IMR-90 (cell line): ENCODE data around the gene DBNDD1. TPM values are rescaled to one million over a fixed set of nuclear protein-coding genes. Genes with fewer than 3 reads are reported as not detected.

Source experiments
- ATAC-seq: fragments of 200-7000 bp; cut with Tn5 transposase; 2 replicates; pipeline ENCODE4 v1.9.1; 2020; ENCODE audit warnings: low read depth, mild to moderate bottlenecking, moderate library complexity
- BruUV-seq: library from RNA; stranded (reverse); fragments of 400-500 nt; replicated peaks from 2 replicates; lab custom pipeline; 2021; lab: Mats Ljungman, UMichigan
- CTCF ChIA-PET: fragments of 300-600 bp; formaldehyde crosslinking; extraction: SDS; loops from one replicate; lab custom pipeline; 2021; ENCODE audit warnings: antibody characterized with exemption; lab: Yijun Ruan, JAX
- POLR2A ChIA-PET: fragments of 300-600 bp; sonication (Branson Sonifier 250); formaldehyde crosslinking; loops from one replicate; lab custom pipeline; 2022; ENCODE audit warnings: antibody characterized with exemption; ENCODE audit not compliant: unreplicated experiment; lab: Charles Lee
- DNase-seq: peaks from one replicate; pipeline ENCODE4 v3.0.0; 2013
- H2AFZ ChIP-seq: replicated peaks from 2 replicates; pipeline ENCODE3; 2013; ENCODE audit warnings: low read length, mild to moderate bottlenecking; ENCODE audit not compliant: poor library complexity
- H2AK5ac ChIP-seq: 2 replicates; pipeline ENCODE4 v1.6.1; 2013; ENCODE audit warnings: low read depth, low read length, inconsistent platforms
- H2AK9ac ChIP-seq: replicated peaks from 2 replicates; pipeline ENCODE3; 2013; ENCODE audit warnings: mild to moderate bottlenecking, low read depth, low read length, moderate library complexity; ENCODE audit not compliant: poor library complexity
- H2BK120ac ChIP-seq: 2 replicates; pipeline ENCODE4 v1.6.1; 2013; ENCODE audit warnings: low read depth, low read length, inconsistent platforms
- H2BK15ac ChIP-seq: 3 replicates; pipeline ENCODE4 v1.6.1; 2013; ENCODE audit warnings: low read depth, low read length, inconsistent platforms
- H2BK20ac ChIP-seq: 2 replicates; pipeline ENCODE4 v1.6.1; 2013; ENCODE audit warnings: low read depth, mild to moderate bottlenecking, inconsistent platforms, low read length, moderate library complexity
- H2BK5ac ChIP-seq: 2 replicates; pipeline ENCODE4 v1.6.1; 2013; ENCODE audit warnings: mild to moderate bottlenecking, low read depth, low read length, inconsistent platforms; ENCODE audit not compliant: poor library complexity, severe bottlenecking
- H3K14ac ChIP-seq: replicated peaks from 2 replicates; pipeline ENCODE4 v1.6.1; 2013; ENCODE audit warnings: low read depth, low read length, inconsistent platforms
- H3K18ac ChIP-seq: 2 replicates; pipeline ENCODE4 v1.6.1; 2013; ENCODE audit warnings: low read depth, low read length, control low read depth
- H3K23ac ChIP-seq: 2 replicates; pipeline ENCODE4 v1.6.1; 2013; ENCODE audit warnings: low read depth, low read length, inconsistent platforms
- H3K27ac ChIP-seq: 2 replicates; pipeline ENCODE4 v1.5.1; 2013; ENCODE audit warnings: mild to moderate bottlenecking, control low read depth, low read length; ENCODE audit not compliant: insufficient read depth
- H3K27me3 ChIP-seq: 2 replicates; pipeline ENCODE4 v1.6.1; 2013; ENCODE audit warnings: low read length; ENCODE audit not compliant: control insufficient read depth, insufficient read depth
- H3K36me3 ChIP-seq: 2 replicates; pipeline ENCODE4 v1.6.1; 2013; ENCODE audit warnings: low read length, mixed read lengths; ENCODE audit not compliant: control insufficient read depth, insufficient read depth
- H3K4ac ChIP-seq: 2 replicates; pipeline ENCODE4 v1.6.1; 2013; ENCODE audit warnings: low read depth, low read length, inconsistent platforms
- H3K4me1 ChIP-seq: 2 replicates; pipeline ENCODE4 v1.6.1; 2013; ENCODE audit warnings: low read length, mixed read lengths; ENCODE audit not compliant: control insufficient read depth, insufficient read depth
- H3K4me2 ChIP-seq: 2 replicates; pipeline ENCODE4 v1.6.1; 2013; ENCODE audit warnings: low read depth, mild to moderate bottlenecking, control low read depth, low read length, moderate library complexity
- H3K4me3 ChIP-seq: 2 replicates; pipeline ENCODE4 v1.5.1; 2013; ENCODE audit warnings: low read depth, mild to moderate bottlenecking, control low read depth, low read length, moderate library complexity; ENCODE audit not compliant: insufficient read depth
- H3K56ac ChIP-seq: 2 replicates; pipeline ENCODE4 v1.6.1; 2013; ENCODE audit warnings: low read length, inconsistent platforms; ENCODE audit not compliant: insufficient read depth; ENCODE audit errors: extremely low read depth
- H3K79me1 ChIP-seq, 2 experiments: 2 replicates each; pipeline ENCODE4 v1.6.1; 2013; ENCODE audit warnings: low read length in 2 of 2, inconsistent platforms in 1 of 2, low read depth in 1 of 2
- H3K9ac ChIP-seq: 2 replicates; pipeline ENCODE4 v1.6.1; 2013; ENCODE audit warnings: low read depth, low read length, control low read depth
- H3K9me1 ChIP-seq: 2 replicates; pipeline ENCODE4 v1.6.1; 2013; ENCODE audit warnings: low read length, inconsistent platforms; ENCODE audit not compliant: insufficient read depth
- H3K9me3 ChIP-seq: 2 replicates; pipeline ENCODE4 v1.6.1; 2013; ENCODE audit warnings: low read length; ENCODE audit not compliant: control insufficient read depth, insufficient read depth
- H4K20me1 ChIP-seq: 2 replicates; pipeline ENCODE4 v1.6.1; 2013; ENCODE audit warnings: low read length, inconsistent platforms; ENCODE audit not compliant: insufficient read depth
- H4K5ac ChIP-seq: 2 replicates; pipeline ENCODE4 v1.6.1; 2013; ENCODE audit warnings: mild to moderate bottlenecking, low read depth, low read length, control low read depth
- H4K8ac ChIP-seq, 2 experiments: 2 replicates each; pipeline ENCODE4 v1.6.1; 2013; ENCODE audit warnings: low read depth in 2 of 2, low read length in 2 of 2, control low read depth in 1 of 2, inconsistent platforms in 1 of 2
- H4K91ac ChIP-seq: 2 replicates; pipeline ENCODE4 v1.6.1; 2013; ENCODE audit warnings: low read depth, low read length, inconsistent platforms; ENCODE audit not compliant: insufficient read depth
- CEBPB ChIP-seq: IDR thresholded peaks from 2 replicates; pipeline ENCODE4 v1.6.1; 2012; ENCODE audit warnings: low read depth, low read length, improper control_type of control experiment
- CHD1 ChIP-seq: IDR thresholded peaks from 2 replicates; pipeline ENCODE4 v1.6.1; 2012; ENCODE audit warnings: low read depth, low read length, improper control_type of control experiment
- MXI1 ChIP-seq: IDR thresholded peaks from 2 replicates; pipeline ENCODE4 v1.6.1; 2012; ENCODE audit warnings: low read depth, mild to moderate bottlenecking, low read length, moderate library complexity, borderline replicate concordance
- POLR2A ChIP-seq: IDR thresholded peaks from 2 replicates; pipeline ENCODE4 v1.6.1; 2012; ENCODE audit warnings: mild to moderate bottlenecking, low read depth, low read length
- WGBS, 2 experiments: methylation state at CpG; one replicate each; pipeline versions ENCODE4 v1.1.5 to v1.1.7; 2013; ENCODE audit warnings: missing lambda C conversion rate in 2 of 2; ENCODE audit not compliant: insufficient read length in 1 of 2; ENCODE audit errors: extremely low coverage in 2 of 2; 5-methylcytosine and 5-hydroxymethylcytosine counted together
- dilution Hi-C: fragments of 300-500 bp; cut with HindIII; formaldehyde crosslinking; loops from one replicate; pipeline ENCODE4 v1.14.3; 2018; ENCODE audit warnings: low sequenced_read_pairs; ENCODE audit not compliant: unreplicated experiment
- in situ Hi-C: fragments of 300-500 bp; cut with MboI; formaldehyde crosslinking; loops from 3 replicates; pipeline ENCODE4 v1.14.3; 2019; ENCODE audit warnings: low sequenced_read_pairs, inconsistent platforms, mixed read lengths
- intact Hi-C: fragments of 100-400 bp; cut with micrococcal nuclease; formaldehyde crosslinking; loops from 2 replicates; pipeline ENCODE4 v1.10.0; 2022
- polyA plus RNA-seq, 3 experiments: library from polyadenylated mRNA; depleted of rRNA; stranded (reverse); fragments of >200 nt; gene quantifications; 2 replicates each; pipeline ENCODE4 v1.2.3, GENCODE V29; 2012; ENCODE audit warnings: low replicate concordance in 1 of 3
- total RNA-seq: library from RNA; depleted of rRNA; stranded (reverse); fragments of >200 nt; gene quantifications from 2 replicates; pipeline ENCODE4 v1.2.3, GENCODE V29; 2012
- TF ChIP-seq, protein P1 (sequence below): fragments of 150-350 bp; IDR thresholded peaks from 2 replicates; pipeline ENCODE4 v1.6.1; 2016; ENCODE audit warnings: low read depth, mild to moderate bottlenecking, low read length, moderate library complexity, borderline replicate concordance

The DBNDD1 gene
- total and polyA plus RNA-seq, 2 of the 4 experiments (the other 2 are of a cell fraction) = 3.4 to 23.0 TPM

DNA sequence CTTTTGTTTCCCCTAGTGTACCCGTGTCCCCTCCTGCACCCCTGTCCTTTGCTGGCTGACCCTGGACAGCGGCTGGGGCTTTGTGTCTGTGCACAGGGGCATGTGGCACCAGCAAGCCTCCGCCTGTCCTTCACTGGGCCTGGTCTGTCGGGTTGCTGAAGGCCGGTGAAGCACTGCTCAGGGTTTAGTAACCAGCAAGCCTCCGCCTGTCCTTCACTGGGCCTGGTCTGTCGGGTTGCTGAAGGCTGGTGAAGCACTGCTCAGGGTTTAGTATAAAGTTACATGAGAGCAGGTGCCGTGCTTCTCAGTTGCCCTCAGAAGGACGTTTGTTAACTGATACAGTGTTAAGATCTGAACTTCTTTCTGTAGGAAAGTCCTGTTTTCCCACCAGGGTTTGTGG, 36.9 kb downstream of the DBNDD1 start:
- in situ Hi-C loops = no loop called here
- Histone ChIP-seq H3K23ac (no peak overlapping the region), H4K20me1 (no peaks in the 10 kb centered on the region), H2BK5ac (no peak overlapping the region), H3K9ac (no peak overlapping the region), H3K9me3 (no peaks in the 10 kb centered on the region), H2BK15ac (no peak overlapping the region), H3K14ac (no peak overlapping the region), H3K36me3 (peaks cover 66% of the 10 kb centered on the region), H3K79me1 (peaks cover 16 to 31% of the 10 kb centered on the region in 2 experiments), H3K4me2 (no peak overlapping the region), H2BK120ac (no peak overlapping the region), H3K4me3 (no peak overlapping the region), H3K9me1 (no peaks in the 10 kb centered on the region), H3K18ac (no peak overlapping the region), H3K27ac (no peak overlapping the region), H2AK9ac (no peak overlapping the region), H2BK20ac (no peak overlapping the region), H4K5ac (no peak overlapping the region), H4K8ac (no peak overlapping the region), H3K4ac (no peak overlapping the region), H3K56ac (no peak overlapping the region), H3K27me3 (no peaks in the 10 kb centered on the region), H4K91ac (no peak overlapping the region), H2AK5ac (no peak overlapping the region), H2AFZ (no peak overlapping the region), H3K4me1 (no peaks in the 10 kb centered on the region)
- intact Hi-C loops = no loop called here
- BruUV-seq = no TSS peak
- TF ChIP-seq POLR2A (no peak), CHD1 (no peak), MXI1 (no peak), CEBPB (no peak)
- TF ChIP-seq, protein P1, sequence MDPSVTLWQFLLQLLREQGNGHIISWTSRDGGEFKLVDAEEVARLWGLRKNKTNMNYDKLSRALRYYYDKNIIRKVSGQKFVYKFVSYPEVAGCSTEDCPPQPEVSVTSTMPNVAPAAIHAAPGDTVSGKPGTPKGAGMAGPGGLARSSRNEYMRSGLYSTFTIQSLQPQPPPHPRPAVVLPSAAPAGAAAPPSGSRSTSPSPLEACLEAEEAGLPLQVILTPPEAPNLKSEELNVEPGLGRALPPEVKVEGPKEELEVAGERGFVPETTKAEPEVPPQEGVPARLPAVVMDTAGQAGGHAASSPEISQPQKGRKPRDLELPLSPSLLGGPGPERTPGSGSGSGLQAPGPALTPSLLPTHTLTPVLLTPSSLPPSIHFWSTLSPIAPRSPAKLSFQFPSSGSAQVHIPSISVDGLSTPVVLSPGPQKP = no peak
- POLR2A ChIA-PET = no interaction called here
- ATAC-seq (no peak), DNase-seq (no peak)
- CTCF ChIA-PET = no interaction called here
- 95% methylated on average over 8 of the region's 9 CpGs; no CpG with 5 or more reads in 1 of the 2 experiments for WGBS, 2 experiments
- dilution Hi-C loops = no loop called here
